Measurements from ENCODE around the gene TMEM120A.

The TMEM120A gene

DNA sequence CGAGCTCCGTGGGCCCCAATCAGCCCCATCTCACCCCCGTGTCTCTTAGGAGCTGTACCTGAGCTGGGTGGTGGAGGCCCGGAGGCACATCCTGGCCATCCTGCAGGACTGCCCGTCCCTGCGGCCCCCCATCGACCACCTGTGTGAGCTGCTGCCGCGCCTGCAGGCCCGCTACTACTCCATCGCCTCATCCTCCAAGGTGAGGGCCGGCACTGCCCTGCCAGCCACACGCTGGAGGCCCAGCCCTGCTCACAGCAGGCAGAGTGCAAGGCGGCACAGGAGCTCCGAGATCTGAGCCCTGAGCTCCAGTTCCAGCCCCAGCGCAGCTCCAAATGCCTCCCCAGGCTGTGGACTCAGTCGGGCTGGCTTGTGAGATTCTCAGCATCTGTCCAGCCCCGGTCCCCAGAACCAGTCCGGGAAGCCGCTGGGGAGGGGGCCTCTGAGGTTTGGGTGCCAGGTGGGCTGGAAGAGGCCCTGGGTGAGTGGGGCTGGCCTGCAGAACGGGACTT, 9.3 kb downstream of the TMEM120A start:
- DNase-seq (ENCODE audit: extremely low read depth, low read depth), result no peak
- TF ChIP-seq CTCF (IDR thresholded peaks at IDR 0.05; ENCODE audit: low read depth, low read length, missing control alignments), result no peak
- no peak overlapping the region for H3K4me3 ChIP-seq (replicated peaks; ENCODE audit: low read depth, low read length)

DNA sequence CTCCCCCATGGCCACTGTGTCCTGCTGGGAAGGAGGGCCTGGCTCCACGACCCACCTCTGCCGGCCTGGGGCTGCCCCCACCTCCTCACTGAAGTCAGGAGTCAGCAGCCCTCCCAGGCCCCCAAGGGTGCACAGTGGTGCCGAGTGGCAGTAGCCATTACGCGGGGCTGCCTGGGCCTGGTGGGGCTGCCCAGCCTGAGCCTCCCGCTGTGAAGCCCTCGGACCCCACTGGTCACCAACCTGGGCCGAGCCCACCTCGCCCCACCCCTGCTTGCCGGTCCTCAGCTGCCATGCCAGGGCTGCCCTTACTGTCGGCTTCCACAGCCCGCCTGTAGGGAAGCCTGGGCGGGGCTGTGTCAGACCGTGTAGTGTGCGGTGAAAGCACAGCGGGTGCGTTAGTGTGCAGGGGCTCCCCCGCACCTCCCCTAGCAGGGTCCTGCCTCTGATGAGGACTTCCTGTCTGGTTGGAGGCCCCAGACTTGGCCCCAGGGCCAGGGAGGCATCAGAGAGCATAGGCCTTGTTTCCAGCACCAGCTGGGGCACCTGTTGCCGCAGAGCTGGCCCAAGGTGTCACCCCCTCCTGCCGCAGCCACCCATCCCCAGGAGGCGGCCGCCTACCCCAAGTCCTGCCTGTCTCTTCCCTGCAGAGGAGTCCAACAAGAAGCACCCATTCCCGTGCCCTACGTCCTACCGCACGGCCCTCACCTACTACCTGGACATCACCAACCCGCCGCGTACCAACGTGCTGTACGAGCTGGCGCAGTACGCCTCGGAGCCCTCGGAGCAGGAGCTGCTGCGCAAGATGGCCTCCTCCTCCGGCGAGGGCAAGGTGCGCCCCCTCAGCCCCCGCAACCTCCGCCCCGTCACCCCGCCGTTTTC, 10.0 kb downstream of the TMEM120A start:
- H3K4me3 ChIP-seq (replicated peaks; ENCODE audit: low read depth, low read length), result no peak overlapping the region
- DNase-seq (ENCODE audit: extremely low read depth, low read depth), result no peak
- no peak for TF ChIP-seq CTCF (IDR thresholded peaks at IDR 0.05; ENCODE audit: low read depth, low read length, missing control alignments)

GRCh38 chr7:75983471-75984129, 10.8 kb downstream of the TMEM120A start:
- H3K4me3 ChIP-seq (replicated peaks; ENCODE audit: low read depth, low read length), result no peak overlapping the region
- TF ChIP-seq CTCF (IDR thresholded peaks at IDR 0.05; ENCODE audit: low read depth, low read length, missing control alignments), result no peak
- DNase-seq (ENCODE audit: extremely low read depth, low read depth), result no peak

GRCh38 chr7:75982306-75983064, 11.9 kb downstream of the TMEM120A start:
- no peak overlapping the region for H3K4me3 ChIP-seq (replicated peaks; ENCODE audit: low read depth, low read length)
- no peak for TF ChIP-seq CTCF (IDR thresholded peaks at IDR 0.05; ENCODE audit: low read depth, low read length, missing control alignments)
- DNase-seq (ENCODE audit: extremely low read depth, low read depth), result no peak

DNA sequence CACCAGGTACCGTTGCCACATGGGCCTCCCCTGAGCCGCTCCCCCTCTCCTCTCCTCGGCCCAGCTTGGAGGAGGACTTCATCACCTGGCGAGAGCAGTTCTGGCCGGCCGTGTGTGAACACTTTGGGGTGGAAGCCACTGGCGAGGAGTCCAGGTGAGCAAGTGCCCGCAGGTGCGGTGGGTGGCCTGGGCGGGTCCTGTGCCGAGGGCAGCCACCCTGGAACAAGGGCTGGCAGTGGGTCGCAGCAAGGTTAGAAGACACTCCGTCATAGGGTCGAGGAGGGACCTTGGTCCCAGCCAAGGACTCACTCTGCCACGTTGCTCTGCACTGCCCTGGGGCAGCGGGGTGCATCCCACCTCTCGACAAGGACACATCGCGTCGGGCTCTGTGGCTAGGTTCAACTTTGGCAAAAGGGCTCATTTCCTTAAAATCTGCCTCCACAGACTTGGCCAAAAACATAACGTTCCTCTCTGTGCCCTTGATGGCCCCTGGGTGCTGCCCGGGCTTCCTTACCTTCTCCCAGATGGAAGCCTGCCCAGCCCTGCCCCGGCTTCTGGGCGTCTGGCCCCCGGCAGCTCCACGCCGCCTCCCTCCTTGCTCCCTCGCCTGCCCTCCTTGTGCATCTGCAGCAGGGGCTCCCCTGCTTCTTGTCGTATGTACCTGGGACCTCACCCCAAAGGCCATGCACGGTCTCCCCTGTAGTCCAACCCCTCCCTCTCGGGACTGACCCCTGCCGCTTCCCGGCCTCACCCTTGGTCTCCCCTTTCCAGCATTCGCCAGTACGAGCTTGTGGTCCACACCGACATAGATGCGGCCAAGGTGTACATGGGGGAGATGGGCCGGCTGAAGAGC, 12.7 kb downstream of the TMEM120A start:
- no peak for DNase-seq (ENCODE audit: extremely low read depth, low read depth)
- no peak overlapping the region for H3K4me3 ChIP-seq (replicated peaks; ENCODE audit: low read depth, low read length)
- TF ChIP-seq CTCF (IDR thresholded peaks at IDR 0.05; ENCODE audit: low read depth, low read length, missing control alignments), result no peak

DNA sequence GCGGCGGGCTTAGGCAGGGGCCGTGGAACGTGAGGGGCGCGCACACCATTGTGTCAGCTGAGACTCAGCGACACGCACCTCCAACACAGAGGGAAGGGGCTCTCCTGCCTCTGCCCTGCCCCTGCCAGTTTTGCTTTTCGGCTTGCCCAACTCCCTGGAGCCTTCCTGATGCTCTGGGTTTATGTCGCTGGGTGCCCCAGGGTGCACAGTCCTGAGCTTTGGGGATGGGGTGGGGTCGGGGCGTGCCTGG, 13.3 kb downstream of the TMEM120A start:
- H3K4me3 ChIP-seq (replicated peaks; ENCODE audit: low read depth, low read length), result no peak overlapping the region
- DNase-seq (ENCODE audit: extremely low read depth, low read depth), result no peak
- TF ChIP-seq CTCF (IDR thresholded peaks at IDR 0.05; ENCODE audit: low read depth, low read length, missing control alignments), result no peak
